ENCODE data around the gene VIPAS39. TPM values are rescaled to one million over a fixed set of nuclear protein-coding genes. Genes with fewer than 3 reads are reported as not detected.
A peak's percentile ranks its signal among the peaks of the same experiment; 100 is the strongest.

VIPAS39 gene
- total RNA-seq, 1 donor = 34.0 TPM

DNA sequence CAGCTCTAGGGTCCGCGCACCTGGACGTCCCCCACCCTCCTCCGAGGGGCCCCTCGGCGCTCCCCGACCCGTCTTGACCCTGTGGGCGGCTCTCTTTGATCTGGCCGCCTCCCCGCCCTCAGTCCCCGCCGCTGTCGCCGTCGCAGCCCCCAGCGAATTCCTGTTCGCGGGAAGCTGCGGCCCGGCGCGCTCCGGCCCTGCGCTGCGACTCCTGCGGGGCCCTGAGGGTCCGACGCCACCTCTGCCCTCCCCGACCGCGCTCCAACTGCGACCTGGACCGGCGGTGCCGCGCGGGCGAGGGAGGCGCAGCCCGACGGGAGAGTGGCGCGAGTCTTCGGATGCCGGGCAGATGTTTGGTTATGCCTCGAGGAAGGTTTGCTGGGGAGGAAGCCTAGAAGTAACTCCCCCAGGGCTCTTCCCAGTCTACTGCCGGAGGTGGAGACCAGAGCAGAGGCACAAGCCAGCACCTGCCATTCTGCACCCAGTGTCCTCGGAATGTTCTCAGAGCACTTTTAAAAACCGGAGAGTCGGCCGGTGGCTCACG is 41.7 kb upstream of the VIPAS39 start:
- H3K79me2 ChIP-seq (ENCODE audit: insufficient read depth, low read length) = no peaks in the 10 kb centered on the region
- H3K9me3 ChIP-seq (ENCODE audit: low read depth, low read length) = no peaks in the 10 kb centered on the region
- TF ChIP-seq CTCF (IDR thresholded peaks at IDR 0.05; ENCODE audit: extremely low read depth, low read depth, low read length) = no peak

DNA sequence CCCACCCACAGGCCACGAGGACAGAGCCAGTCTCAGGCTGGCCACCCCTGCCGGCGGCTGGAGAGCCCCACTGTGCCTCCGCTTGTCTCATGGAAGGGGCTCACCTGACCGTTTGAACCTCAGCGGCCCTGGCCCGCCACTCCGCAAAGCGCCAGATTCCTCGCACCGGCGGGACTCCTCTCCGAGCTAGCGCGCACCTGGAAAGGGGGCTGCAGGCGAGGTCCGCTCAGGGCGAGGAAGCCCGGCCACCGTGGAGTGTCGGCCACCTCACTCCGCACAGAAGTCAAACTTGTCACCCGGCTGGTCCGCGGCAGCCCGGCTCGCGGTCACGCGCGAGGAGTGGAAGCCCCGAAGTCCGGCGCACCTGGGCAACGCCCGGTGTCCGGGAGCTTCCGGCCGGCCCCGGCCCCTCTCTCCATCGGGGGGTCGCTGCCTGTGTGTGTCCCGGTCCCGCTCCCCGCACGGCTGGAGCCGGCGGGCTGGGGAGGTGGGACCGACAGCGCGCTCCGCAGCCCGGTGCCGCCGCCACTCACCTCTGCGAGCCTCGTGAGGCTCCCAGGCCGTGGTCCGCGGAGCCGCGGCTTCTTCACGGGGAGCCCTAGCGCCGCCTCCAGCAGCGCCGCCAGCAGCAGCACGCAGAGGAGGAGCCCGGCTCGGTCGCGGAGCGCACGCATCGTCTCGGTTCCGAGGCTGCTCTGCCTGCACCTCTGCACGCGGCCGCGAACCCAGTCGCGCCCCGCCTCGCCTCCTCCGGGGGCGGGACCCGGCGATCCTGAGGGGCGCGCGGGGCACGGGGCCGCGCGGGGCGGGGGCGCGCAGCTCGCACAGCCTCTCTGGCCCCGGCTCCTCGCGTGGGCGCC is 40.9 kb upstream of the VIPAS39 start, which contains the start of gene ISM2:
TSS of gene ISM2 (minus strand) at position 697 of the 860 bp plus-strand sequence. CDS start at position 674, 23 bp downstream.
- peak; percentile 95 for DNase-seq (ENCODE audit: insufficient read length, low spot score, missing footprints)
- Histone ChIP-seq H3K4me2 (ENCODE audit: insufficient read depth, low read length) (peak within 1 kb of the TSS; percentile 74), H3K79me2 (ENCODE audit: insufficient read depth, low read length) (no peaks in the 10 kb centered on the region), H3K9me3 (ENCODE audit: low read depth, low read length) (no peaks in the 10 kb centered on the region), H3K27me3 (ENCODE audit: insufficient read depth, low read length) (peaks cover 24% of the 10 kb centered on the region), H4K20me1 (ENCODE audit: insufficient read depth, low read length) (no peaks in the 10 kb centered on the region), H3K27ac (ENCODE audit: low read depth, low read length) (no peak within 1 kb of the TSS), H3K36me3 (ENCODE audit: insufficient read depth, low read length) (no peaks in the 10 kb centered on the region), H3K4me3 (ENCODE audit: insufficient read depth, low read length) (peak within 1 kb of the TSS; percentile 63), H2AFZ (ENCODE audit: low read length) (no peak within 1 kb of the TSS), H3K4me1 (ENCODE audit: insufficient read depth, low read length) (peaks cover 4% of the 10 kb centered on the region)
- TF ChIP-seq CTCF (IDR thresholded peaks at IDR 0.05; ENCODE audit: extremely low read depth, low read depth, low read length) = no peak

More for the DNA sequence above, 41.7 kb upstream of the VIPAS39 start:
- Histone ChIP-seq H3K36me3 (ENCODE audit: insufficient read depth, low read length) (no peaks in the 10 kb centered on the region), H3K27ac (ENCODE audit: low read depth, low read length) (no peak overlapping the region), H3K4me1 (ENCODE audit: insufficient read depth, low read length) (peaks cover 4% of the 10 kb centered on the region), H3K27me3 (ENCODE audit: insufficient read depth, low read length) (peaks cover 24% of the 10 kb centered on the region), H2AFZ (ENCODE audit: low read length) (no peak overlapping the region), H3K4me3 (ENCODE audit: insufficient read depth, low read length) (peak overlapping the region; percentile 63), H3K4me2 (ENCODE audit: insufficient read depth, low read length) (peak overlapping the region; percentile 74), H4K20me1 (ENCODE audit: insufficient read depth, low read length) (no peaks in the 10 kb centered on the region)
- peak; percentile 78 for DNase-seq (ENCODE audit: insufficient read length, low spot score, missing footprints)

- Histone ChIP-seq H3K27ac (ENCODE audit: low read depth, low read length) (no peak overlapping the region), H3K9me3 (ENCODE audit: low read depth, low read length) (no peaks in the 10 kb centered on the region), H3K79me2 (ENCODE audit: insufficient read depth, low read length) (no peaks in the 10 kb centered on the region), H3K4me1 (ENCODE audit: insufficient read depth, low read length) (peaks cover 4% of the 10 kb centered on the region), H3K27me3 (ENCODE audit: insufficient read depth, low read length) (peaks cover 23% of the 10 kb centered on the region), H2AFZ (ENCODE audit: low read length) (no peak overlapping the region), H3K4me2 (ENCODE audit: insufficient read depth, low read length) (no peak overlapping the region), H3K36me3 (ENCODE audit: insufficient read depth, low read length) (no peaks in the 10 kb centered on the region), H3K4me3 (ENCODE audit: insufficient read depth, low read length) (no peak overlapping the region), H4K20me1 (ENCODE audit: insufficient read depth, low read length) (no peaks in the 10 kb centered on the region)
- peak; percentile 54 for DNase-seq (ENCODE audit: insufficient read length, low spot score, missing footprints)
- no peak for TF ChIP-seq CTCF (IDR thresholded peaks at IDR 0.05; ENCODE audit: extremely low read depth, low read depth, low read length)
Observed at GRCh38 chr14:77495334-77495733, 37.9 kb upstream of the VIPAS39 start.

DNA sequence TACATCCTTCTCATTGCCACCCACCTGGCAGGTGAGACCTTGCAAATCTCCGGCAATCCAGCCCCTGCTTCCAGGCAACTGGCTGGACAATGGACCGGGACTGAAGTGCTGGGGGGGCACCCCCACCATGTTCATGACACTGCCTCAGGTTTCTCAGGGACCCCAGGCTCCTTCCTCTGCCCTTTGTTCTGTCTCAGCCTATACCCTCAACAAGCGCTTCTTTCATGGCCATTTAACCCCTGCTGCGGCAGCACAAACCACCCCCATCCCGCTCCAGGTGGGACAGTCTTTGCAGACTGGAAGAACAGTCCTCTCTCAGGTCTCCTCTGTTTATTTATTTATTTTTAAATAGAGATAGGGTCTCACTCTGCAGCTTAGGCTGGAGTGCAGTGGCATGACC is 33.7 kb upstream of the VIPAS39 start:
- no peak for DNase-seq (ENCODE audit: insufficient read length, low spot score, missing footprints)
- Histone ChIP-seq H3K79me2 (ENCODE audit: insufficient read depth, low read length) (no peaks in the 10 kb centered on the region), H4K20me1 (ENCODE audit: insufficient read depth, low read length) (no peaks in the 10 kb centered on the region), H3K9me3 (ENCODE audit: low read depth, low read length) (no peaks in the 10 kb centered on the region), H3K27ac (ENCODE audit: low read depth, low read length) (no peak overlapping the region), H3K27me3 (ENCODE audit: insufficient read depth, low read length) (no peaks in the 10 kb centered on the region), H3K4me1 (ENCODE audit: insufficient read depth, low read length) (peaks cover 2% of the 10 kb centered on the region), H2AFZ (ENCODE audit: low read length) (no peak overlapping the region), H3K36me3 (ENCODE audit: insufficient read depth, low read length) (no peaks in the 10 kb centered on the region), H3K4me3 (ENCODE audit: insufficient read depth, low read length) (no peak overlapping the region), H3K4me2 (ENCODE audit: insufficient read depth, low read length) (no peak overlapping the region)
- TF ChIP-seq CTCF (IDR thresholded peaks at IDR 0.05; ENCODE audit: extremely low read depth, low read depth, low read length) = no peak

All from osteoblast (primary cell).